SH-SY5Y (cell line): ENCODE results near the gene PTPRT.

ENCODE experiments used
- GATA2 ChIP-seq: IDR thresholded peaks from 2 replicates; pipeline ENCODE4 v1.6.1; 2011; ENCODE audit warnings: mild to moderate bottlenecking, low read depth, low read length
- GATA3 ChIP-seq: IDR thresholded peaks from 2 replicates; pipeline ENCODE4 v1.6.1; 2011; ENCODE audit warnings: low read depth, mild to moderate bottlenecking, low read length, moderate library complexity

DNA sequence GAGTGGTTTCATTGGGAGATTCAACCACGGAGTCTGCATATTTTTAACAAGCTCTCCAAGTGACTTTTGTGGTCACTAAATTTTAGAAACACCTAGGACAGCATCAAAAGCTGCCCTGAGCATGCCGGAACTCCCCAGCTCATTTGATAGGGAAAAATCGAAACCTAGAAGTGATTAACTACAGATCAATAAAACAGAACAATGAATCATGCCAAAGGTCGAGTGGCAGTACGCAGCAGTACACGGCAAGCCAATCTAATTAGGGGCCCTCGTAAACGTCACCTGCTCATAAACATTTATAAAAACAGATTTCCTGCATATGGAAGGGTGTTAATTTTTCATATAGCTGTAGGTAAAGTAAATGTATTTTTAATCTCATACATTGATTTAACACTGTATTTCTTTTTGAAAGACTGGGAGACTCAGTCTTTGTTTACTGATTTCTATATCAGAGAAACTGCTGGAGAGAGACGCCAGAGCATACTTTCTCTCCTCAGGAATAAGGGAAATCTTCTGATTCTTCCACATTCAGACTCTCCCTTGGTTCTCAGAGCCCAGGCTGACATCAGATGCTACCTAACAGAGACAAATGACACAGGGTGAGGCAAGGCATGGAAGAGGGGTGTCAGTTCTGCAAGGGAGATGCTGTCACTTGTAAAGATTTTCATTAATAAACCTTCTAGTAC is 232.5 kb downstream of the PTPRT start:
- TF ChIP-seq GATA3 (no peak), GATA2 (no peak)
